HG03060 (cell line): ENCODE measurements around the gene CENPP.

Experiments used
- ATAC-seq: cut with Tn5 transposase; IDR thresholded peaks from one replicate; pipeline ENCODE4 v1.9.1; 2021; ENCODE audit warnings: low read depth, moderate number of reproducible peaks; ENCODE audit not compliant: unreplicated experiment

Gene CENPP

GRCh38 chr9:92501671-92502393 is 176.1 kb downstream of the CENPP start:
- no peak for ATAC-seq

GRCh38 chr9:92503156-92503555 is 177.4 kb downstream of the CENPP start:
- ATAC-seq = no peak

GRCh38 chr9:92504881-92505280 is 179.1 kb downstream of the CENPP start:
- ATAC-seq = no peak

- no peak for ATAC-seq
These were observed 180.6 kb downstream of the CENPP start for GRCh38 chr9:92506184-92506857.

- ATAC-seq = no peak
These were observed 181.3 kb downstream of the CENPP start for GRCh38 chr9:92507005-92507404.

- ATAC-seq = no peak
These were observed 181.7 kb downstream of the CENPP start for GRCh38 chr9:92507496-92507895.

- no peak for ATAC-seq
These were observed 182.5 kb downstream of the CENPP start for GRCh38 chr9:92508018-92508820.

GRCh38 chr9:92509050-92509449 is 183.3 kb downstream of the CENPP start:
- no peak for ATAC-seq

- no peak for ATAC-seq
These were observed 185.0 kb downstream of the CENPP start for GRCh38 chr9:92510747-92511146.

- ATAC-seq = no peak
These were observed 186.9 kb downstream of the CENPP start for GRCh38 chr9:92512622-92513021.

GRCh38 chr9:92513349-92513748 is 187.6 kb downstream of the CENPP start:
- no peak for ATAC-seq

GRCh38 chr9:92514635-92515034 is 188.9 kb downstream of the CENPP start:
- no peak for ATAC-seq

GRCh38 chr9:92516521-92516920 is 190.8 kb downstream of the CENPP start:
- ATAC-seq = no peak

- no peak for ATAC-seq
These were observed 191.3 kb downstream of the CENPP start for GRCh38 chr9:92517046-92517445.

GRCh38 chr9:92518199-92518598 is 192.4 kb downstream of the CENPP start:
- ATAC-seq = no peak

GRCh38 chr9:92520837-92521236 is 195.1 kb downstream of the CENPP start:
- ATAC-seq = no peak

- ATAC-seq = no peak
These were observed 197.5 kb downstream of the CENPP start for GRCh38 chr9:92522983-92523970.

- ATAC-seq = no peak
These were observed 199.1 kb downstream of the CENPP start for GRCh38 chr9:92524881-92525280.

- no peak for ATAC-seq
These were observed 199.6 kb downstream of the CENPP start for GRCh38 chr9:92525306-92525705.

- no peak for ATAC-seq
These were observed 201.6 kb downstream of the CENPP start for GRCh38 chr9:92527291-92527828.
